Measurements from ENCODE around the gene NFE2L3.
A peak's percentile ranks its signal among the peaks of the same experiment; 100 is the strongest.

NFE2L3 gene

DNA sequence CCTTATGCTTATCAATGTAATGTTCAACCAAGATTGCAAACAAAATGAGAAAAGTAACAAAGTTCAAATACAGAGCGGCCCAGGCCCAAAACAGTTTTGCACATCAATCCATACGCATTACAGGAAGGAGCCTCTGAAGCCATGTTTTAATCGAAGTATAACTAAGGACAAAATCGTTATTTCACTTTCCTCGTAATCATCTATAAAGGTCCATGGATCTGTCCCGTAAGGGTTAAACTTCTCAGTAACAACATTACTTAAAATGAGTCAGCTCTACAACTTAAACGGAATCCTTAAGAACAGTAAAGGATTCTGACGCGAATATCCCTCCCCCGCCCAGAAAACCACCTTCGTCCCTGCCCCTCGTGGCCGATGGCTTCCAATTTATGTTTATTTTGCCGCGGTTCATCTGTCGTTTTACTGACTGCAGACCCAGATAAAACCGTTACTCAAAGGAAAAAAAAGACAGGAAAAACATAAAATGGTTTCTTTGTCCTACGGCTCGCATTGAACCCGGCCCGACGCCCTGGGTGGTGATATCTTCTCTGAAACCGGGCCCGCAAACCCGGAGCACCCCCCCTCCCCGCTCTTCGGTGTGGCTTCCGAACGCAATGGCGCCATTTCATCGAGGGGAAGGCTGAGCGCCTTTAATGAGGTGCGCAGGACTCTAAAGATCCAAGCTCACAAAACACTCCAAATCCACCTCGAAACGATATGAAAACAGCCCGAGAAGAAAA lies 47.5 kb downstream of the NFE2L3 start:
- peak; percentile 59 for DNase-seq (ENCODE audit: low read depth)

DNA sequence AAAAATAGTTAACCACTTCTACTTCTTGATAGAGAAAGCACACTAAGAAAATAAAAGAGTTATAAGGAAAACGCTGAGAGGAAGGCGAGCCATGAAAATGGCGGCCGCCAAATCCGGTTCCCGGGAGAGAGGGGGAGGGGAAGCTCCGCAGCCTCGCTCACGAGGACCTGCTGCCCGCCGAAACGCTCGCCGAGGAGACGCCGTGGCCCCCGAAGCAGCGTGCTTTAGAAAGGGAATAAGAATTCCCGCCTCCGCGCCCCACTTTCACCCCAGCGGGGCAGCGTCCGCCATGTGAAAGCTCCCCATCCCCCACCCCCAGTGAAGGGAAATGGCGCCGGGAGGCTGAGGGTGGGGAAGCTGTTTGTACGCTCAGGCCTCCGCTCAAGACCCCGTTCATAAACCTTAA lies 48.0 kb downstream of the NFE2L3 start:
- DNase-seq (ENCODE audit: low read depth), result peak; percentile 70

DNA sequence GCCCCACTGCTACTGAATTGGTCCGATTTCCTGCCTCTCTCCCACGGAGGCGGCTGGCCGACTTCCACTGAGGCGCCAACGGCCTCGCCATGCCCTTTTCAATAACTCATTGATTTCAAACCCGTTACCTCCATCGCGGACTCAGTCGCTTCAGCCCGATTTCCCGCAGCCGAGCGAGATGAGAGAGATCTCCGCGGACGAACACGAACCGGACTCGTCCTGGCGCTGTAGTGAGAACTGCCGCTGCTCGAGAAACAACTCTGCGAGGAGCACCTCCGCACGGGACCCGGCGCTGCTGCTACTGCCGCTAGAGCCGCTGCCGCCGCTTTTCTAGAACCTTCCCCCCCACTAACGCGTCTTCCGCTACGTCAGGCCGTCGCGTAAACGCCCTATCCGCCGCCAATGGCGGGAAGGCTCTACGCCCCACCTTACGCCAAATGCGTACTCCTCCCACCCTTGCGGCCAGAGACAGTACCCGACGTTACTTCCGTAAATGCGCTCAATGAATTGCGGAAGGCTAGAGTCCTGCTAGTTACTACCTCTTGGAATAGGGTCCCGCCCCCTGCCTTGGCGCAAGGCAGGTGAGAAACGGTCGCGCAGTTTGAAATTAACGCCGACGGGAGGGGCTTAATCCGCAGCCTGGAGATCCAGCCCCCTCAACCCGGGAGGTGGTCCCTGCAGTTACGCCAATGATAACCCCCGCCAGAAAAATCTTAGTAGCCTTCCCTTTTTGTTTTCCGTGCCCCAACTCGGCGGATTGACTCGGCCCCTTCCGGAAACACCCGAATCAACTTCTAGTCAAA lies 48.6 kb downstream of the NFE2L3 start, which contains the start of gene HNRNPA2B1:
HNRNPA2B1 (minus strand) TSS at position 303 of the 803 bp plus-strand sequence; CDS start at position 134, 169 bp downstream.
- peak; percentile 97 for DNase-seq (ENCODE audit: low read depth)

DNA sequence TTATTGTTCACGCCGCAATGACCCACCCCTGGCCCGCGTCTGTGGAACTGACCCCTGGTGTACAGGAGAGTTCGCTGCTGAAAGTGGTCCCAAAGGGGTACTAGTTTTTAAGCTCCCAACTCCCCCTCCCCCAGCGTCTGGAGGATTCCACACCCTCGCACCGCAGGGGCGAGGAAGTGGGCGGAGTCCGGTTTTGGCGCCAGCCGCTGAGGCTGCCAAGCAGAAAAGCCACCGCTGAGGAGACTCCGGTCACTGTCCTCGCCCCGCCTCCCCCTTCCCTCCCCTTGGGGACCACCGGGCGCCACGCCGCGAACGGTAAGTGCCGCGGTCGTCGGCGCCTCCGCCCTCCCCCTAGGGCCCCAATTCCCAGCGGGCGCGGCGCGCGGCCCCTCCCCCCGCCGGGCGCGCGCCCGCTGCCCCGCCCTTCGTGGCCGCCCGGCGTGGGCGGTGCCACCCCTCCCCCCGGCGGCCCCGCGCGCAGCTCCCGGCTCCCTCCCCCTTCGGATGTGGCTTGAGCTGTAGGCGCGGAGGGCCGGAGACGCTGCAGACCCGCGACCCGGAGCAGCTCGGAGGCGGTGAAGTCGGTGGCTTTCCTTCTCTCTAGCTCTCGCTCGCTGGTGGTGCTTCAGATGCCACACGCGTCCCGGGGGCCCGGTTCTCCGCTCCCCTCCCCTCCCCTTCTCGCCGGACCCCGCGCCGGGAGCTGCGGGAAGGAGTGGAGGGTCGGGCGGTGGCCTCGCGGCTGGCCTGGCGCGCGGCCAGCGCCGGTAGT lies 49.4 kb downstream of the NFE2L3 start, which contains the start of gene CBX3:
CBX3 (plus strand) TSS at position 499 of the 772 bp plus-strand sequence. CDS start 1,254 bp downstream, outside the sequence.
- peak; percentile 83 for DNase-seq (ENCODE audit: low read depth)

DNA sequence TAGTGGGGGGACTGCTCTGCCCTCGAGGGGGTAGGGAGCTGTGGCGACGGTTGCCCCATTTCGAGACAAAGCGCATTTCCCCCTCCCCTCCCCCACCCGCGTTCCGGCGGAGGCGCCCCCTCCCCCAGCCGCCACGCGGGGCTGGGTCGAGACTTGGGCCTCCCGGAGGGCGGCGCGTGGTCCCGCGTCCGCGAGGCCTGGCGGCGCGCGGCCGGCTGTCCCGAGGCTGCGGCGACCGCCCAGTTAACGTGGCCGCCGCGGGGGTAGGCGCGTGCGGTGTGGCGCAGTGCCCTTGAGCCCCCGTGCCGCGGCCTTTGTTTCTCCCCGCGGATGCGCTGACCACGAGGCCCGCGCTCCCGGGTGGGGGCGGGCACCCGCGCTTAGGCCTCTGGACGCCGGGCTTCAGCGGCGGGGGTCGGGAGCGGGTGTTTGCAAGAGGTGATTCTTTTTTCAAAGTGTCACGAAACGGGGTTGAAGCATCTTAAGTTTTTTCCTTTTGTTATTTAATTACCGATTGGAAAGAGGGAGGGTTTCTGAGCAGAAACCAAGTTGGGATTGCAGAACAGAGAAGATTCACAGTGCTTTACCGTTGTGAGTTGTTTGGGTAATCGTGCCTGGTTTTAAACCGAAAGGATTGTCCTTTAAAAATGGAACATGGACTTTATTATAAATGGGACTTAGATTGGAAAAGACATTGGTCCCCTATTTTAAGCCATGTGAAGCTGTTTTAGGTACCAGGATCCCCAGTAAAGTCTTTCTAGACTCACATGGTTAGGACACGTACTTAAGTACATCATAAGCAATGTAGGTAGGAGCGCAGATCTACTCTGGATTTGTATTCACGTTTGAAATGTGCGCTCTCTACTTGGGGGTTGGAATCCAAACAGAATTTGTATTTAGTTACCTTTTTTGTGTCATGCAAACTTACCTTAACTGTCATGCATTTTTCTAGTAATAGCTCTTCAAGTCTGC lies 50.3 kb downstream of the NFE2L3 start:
- peak; percentile 46 for DNase-seq (ENCODE audit: low read depth)

DNA sequence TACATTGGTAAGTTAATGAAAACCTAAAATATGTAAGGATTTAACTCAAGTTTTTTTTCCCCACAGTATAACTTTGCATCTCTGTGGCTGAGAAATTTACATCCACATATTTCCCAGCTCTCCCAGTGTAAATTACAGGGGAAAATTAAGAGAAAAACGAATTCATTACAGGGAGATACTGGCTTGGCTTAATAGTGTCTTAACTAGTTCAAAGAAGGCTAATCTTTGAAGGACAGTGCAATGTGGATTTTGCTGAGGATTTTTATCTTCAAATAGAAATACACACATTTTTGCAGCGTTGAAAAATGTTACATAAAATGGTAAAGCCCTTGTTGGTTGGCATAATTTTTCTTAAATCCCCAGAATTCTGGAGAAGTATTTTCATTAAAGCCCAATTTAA lies 51.0 kb downstream of the NFE2L3 start:
- no peak for DNase-seq (ENCODE audit: low read depth)

DNA sequence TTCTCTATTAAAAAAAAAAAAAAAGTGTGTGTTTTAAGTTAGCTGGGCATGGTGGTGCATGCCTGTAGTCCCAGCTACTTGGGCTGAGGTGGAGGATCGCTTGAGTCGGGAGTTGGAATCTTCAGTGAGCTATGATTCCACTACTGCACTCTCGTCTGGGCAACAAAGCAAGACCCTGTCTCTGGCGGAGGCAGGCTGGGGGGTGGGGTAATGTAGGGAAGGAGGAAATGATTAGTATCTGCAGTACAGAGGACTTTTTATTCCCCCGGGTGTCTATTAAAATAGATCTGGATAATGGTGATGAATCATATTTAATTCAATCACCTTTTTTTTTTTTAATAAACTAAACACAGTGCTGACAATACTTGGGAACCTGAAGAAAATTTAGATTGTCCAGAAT lies 56.0 kb downstream of the NFE2L3 start:
- no peak for DNase-seq (ENCODE audit: low read depth)

DNA sequence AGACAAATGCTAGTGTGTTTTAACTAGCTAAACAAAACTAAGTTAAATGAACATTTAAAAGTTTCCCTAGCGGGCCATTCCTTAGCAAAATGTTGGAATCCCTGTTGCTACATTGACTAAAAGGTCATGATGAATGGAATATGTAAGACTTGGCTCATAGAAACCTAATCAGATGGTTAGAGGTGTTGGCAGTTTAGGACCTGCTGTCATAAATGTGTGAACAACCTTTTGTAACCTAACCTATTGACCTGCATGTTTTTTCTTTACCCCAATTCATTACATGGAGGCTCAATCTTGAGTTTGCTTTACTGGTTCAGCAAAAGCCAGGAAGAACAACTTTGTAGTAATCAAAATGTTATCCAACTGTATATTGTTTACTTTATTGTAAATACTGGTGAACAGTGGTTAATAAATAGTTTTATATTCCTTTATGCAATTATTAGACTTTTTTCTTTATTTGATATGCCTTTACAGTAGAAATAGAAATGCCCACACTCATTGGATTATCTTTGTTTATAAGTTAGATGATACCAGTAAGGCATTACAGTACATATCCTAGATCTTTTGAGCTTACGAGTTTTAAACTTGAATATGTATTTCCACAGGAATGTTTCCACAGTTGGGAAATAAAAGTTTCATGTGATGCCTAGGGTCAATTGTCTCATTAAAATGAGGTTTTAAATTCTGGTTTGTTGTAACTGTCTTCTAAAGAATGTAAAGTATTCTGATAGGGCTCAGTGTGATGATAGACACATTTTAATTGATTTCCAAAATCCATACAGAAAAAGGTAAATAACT lies 61.1 kb downstream of the NFE2L3 start:
- DNase-seq (ENCODE audit: low read depth), result no peak

DNA sequence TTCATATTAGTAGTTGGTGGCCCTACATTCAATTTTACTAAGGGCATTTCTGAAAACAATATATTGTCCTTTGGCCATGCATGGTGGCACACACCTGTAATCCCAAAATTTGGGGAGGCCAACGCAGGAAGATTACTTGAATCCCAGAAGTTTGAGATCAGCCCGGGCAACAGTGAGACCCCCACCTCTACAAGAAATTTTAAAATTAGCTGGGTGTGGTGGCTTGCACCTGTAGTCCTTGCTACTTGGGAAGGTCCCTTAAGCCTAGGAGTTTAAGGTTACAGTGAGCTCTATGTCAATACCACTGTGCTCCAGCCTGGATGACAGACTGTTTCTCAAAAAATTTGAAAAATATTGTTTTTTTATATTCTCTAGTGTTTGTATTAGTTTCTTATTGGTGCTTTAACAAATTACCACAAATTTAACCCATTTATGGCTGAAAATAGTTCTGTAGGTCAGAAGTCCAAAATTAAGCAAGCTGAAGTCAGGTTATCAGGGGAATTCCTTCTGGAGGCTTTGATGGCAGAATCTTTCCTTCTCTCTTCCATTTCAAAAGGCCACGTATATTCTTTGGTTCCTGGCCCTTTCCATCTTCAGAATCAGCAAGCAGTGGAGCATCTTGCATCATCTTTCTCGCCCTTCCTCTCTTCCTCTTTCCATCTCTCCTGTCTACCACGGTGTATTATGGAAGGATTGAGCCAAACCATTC lies 62.0 kb downstream of the NFE2L3 start:
- DNase-seq (ENCODE audit: low read depth), result no peak

DNA sequence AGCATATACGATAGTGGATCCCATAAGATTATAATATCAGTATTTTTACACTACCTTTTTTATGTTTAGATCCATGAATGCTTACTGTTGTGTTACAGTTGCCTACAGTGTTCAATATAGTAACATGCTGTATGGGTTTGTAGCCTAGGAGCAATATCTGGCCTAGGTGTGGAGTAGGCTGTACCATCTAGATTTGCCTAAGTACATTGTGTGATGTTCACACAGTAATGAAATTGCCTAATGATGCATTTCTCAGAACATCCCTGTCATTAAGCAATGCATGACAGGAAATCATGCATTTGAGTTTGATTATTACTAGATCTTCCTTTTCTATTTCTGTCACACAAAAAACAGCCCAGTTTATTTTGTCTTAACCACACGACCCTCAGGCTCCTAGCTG lies 64.1 kb downstream of the NFE2L3 start:
- no peak for DNase-seq (ENCODE audit: low read depth)

DNA sequence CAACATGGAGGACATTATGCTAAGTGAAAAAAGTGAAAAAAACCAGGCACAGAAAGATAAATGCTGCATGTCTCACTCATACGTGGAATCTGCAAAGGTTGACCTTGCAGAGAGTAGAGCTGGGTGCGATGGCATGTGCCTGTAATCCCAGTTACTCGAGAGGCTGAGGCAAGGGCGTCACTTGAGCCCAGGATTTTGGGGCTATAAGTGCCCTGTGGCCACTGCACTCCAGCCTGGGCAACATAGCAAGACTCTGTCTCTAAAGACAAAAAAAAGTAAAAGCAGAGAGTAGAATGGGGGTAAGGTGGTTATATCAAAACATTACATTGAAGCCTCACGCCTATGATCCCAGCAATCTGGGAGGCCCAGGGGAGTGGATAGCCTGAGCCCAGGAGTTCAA lies 72.4 kb downstream of the NFE2L3 start:
- no peak for DNase-seq (ENCODE audit: low read depth)

DNA sequence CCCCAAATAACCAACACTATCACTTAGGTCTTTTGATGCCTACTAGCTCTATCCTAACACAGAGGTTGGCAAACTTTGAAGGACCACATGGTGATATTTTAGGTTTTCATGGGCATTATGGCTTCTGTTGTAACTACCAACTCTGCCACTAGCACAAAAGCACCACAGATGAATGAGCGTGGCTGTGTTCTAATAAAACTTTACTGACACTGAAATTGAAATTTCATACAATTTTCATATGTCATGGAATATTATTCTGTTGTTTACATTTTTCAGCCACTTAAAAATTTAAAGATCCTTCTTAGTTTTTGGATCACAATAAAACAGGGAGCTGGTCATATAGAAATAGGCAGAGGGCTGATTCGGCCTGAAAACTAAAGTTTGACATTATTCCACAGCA lies 76.0 kb downstream of the NFE2L3 start:
- no peak for DNase-seq (ENCODE audit: low read depth)

DNA sequence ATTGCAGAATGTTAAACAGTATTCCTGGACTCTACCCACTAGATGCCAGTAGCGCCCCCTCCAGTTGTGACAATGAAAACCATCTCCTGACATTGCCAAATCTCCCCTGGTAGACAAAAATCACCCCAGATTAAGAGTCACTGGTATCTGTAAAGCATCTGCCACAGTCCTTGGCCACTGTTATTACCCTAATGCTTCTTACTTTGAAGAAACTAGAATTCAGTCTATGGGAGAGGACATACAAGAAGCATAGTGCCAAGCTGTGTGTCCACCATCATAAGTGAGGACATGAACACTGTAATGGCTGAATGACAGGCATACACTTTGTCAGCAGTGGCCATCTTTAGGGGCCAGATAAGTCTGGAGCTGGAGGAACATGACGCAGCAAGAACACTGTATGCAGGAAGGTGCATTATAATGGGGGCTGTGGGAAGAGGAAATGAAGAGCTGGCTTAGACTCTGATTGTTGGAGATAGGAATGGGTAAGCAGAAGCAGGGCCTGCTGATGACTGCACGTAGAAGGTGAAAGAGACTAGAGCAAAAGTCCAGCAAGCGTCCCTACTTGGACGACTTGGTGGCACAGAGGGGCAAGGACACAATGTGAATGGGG lies 82.0 kb downstream of the NFE2L3 start:
- DNase-seq (ENCODE audit: low read depth), result no peak

Measured in activated gamma-delta T cell treated with anti-CD3 and anti-CD28 coated beads, Interleukin-2, amount 50 U/mL, for 16 hours (primary cell).